ENCODE data around the gene FCN2.

Gene FCN2

DNA sequence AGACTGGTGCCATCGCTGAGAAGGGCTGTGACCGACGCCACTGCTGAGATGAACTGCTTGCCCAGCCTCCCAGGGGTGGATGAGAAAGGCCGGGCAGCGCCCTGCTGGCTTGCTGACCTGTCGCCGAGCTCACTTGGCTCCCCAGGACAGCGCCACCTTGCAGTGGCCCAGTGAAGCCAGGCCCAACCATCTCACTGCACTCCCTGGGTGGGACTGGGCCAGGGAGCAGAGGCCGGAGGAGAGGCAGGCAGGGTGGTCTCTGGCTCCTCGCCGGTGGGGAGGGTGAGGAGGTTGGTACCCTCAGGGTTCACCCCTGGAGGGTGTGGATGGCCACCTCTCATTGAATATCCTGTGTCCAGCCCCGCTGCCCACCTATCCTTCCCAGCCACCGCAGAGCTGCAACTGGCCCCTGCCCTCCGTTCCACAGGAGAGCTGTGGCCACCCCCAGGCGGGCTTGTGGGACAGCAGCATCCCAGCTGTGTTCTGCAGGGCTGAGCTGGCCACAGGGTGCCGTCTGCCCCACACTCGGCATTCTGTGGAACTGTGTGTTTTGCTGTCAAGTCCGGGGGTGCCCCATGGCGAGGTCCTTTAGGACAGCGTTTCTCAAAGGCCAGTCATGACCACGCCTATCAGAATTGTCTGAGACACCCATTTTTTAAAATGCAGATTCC lies 41.0 kb upstream of the FCN2 start:
- DNase-seq (ENCODE audit: low spot score), result no peak

DNA sequence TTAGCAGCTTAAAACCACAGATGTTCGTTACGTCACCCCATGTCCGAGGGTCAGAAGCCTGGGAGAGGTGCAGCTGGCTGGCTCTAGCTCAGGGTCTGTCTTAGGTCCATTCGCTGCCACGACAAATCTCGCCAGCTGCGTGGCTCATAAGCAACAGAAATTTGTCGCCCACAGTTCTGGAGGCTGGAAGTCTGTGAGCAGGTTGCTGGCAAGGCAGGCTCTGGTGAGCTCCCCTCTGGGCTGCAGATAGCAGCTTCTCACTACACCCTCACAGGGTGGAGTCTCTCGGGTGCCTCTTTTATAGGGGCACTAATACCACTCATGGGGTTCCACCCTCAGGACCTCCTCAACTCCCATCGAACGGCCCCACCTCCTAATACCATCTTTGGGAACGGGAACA lies 40.1 kb upstream of the FCN2 start:
- no peak overlapping the region for H2BK12ac ChIP-seq (ENCODE audit: low read length)
- H3K9me3 ChIP-seq (replicated peaks in 1 of 2; ENCODE audit: control insufficient read depth in 2 of 2, insufficient read depth in 1 of 2, low read depth in 1 of 2, low read length in 2 of 2), result no peaks in the 10 kb centered on the region
- peaks cover 3% of the 10 kb centered on the region for H3K79me1 ChIP-seq (ENCODE audit: low read depth, low read length)
- no peak overlapping the region for H3K14ac ChIP-seq (ENCODE audit: low read length)
- no peaks in the 10 kb centered on the region for H3K36me3 ChIP-seq (replicated peaks in 1 of 2; ENCODE audit: control insufficient read depth in 2 of 2, insufficient read depth in 2 of 2, low read length in 2 of 2)
- H2BK15ac ChIP-seq (ENCODE audit: low read length), result no peak overlapping the region
- H3K4ac ChIP-seq (ENCODE audit: low read length), result no peak overlapping the region
- H2BK120ac ChIP-seq (ENCODE audit: low read depth, low read length), result no peak overlapping the region
- peaks cover 0 to 5% of the 10 kb centered on the region in 2 donors for H3K4me1 ChIP-seq (ENCODE audit: control insufficient read depth in 2 of 2, insufficient read depth in 1 of 2, low read depth in 1 of 2, low read length in 2 of 2)
- no peak overlapping the region for H3K9ac ChIP-seq (ENCODE audit: low read depth, low read length, poor library complexity)
- no peak for DNase-seq (ENCODE audit: low spot score)
- H3K27me3 ChIP-seq (ENCODE audit: control insufficient read depth in 3 of 3, insufficient read depth in 3 of 3, low read depth in 1 of 3, low read length in 3 of 3), result peaks cover 0 to 4% (median 0%) of the 10 kb centered on the region in 3 experiments
- no peak overlapping the region for H3K23ac ChIP-seq (ENCODE audit: low read depth, low read length, poor library complexity)
- H4K8ac ChIP-seq (ENCODE audit: low read depth, low read length), result no peak overlapping the region
- no peak overlapping the region for H2BK5ac ChIP-seq (ENCODE audit: low read length)
- no peak overlapping the region for H3K27ac ChIP-seq (replicated peaks; ENCODE audit: low read length)
- H3K4me2 ChIP-seq (ENCODE audit: insufficient read depth, low read length, poor library complexity, severe bottlenecking), result no peak overlapping the region
- WGBS, 2 donors (ENCODE audit: extremely low coverage in 2 of 2, insufficient read length in 2 of 2, insufficient replicate concordance in 1 of 2), result no CpG with 5 or more reads among the region's 12 CpGs
- no peak overlapping the region for H3K18ac ChIP-seq (ENCODE audit: low read length)
- H4K91ac ChIP-seq (ENCODE audit: low read depth, low read length, poor library complexity), result no peak overlapping the region
- H2AK5ac ChIP-seq (ENCODE audit: low read depth, low read length), result peak overlapping the region; percentile 37
- no peak overlapping the region for H3K4me3 ChIP-seq (ENCODE audit: low read length in 2 of 2)
- no peak overlapping the region for H2AFZ ChIP-seq (ENCODE audit: low read length)

More for the DNA sequence above, 41.0 kb upstream of the FCN2 start:
- peak overlapping the region; percentile 70 for H2AK5ac ChIP-seq (ENCODE audit: low read depth, low read length)
- H3K9me3 ChIP-seq (replicated peaks in 1 of 2; ENCODE audit: control insufficient read depth in 2 of 2, insufficient read depth in 1 of 2, low read depth in 1 of 2, low read length in 2 of 2), result no peaks in the 10 kb centered on the region
- peak overlapping the region; percentile 99 for H2BK120ac ChIP-seq (ENCODE audit: low read depth, low read length)
- no peak overlapping the region for H3K27ac ChIP-seq (replicated peaks; ENCODE audit: low read length)
- H3K4me1 ChIP-seq (ENCODE audit: control insufficient read depth in 2 of 2, insufficient read depth in 1 of 2, low read depth in 1 of 2, low read length in 2 of 2), result peaks cover 0 to 5% of the 10 kb centered on the region in 2 donors
- H3K27me3 ChIP-seq (ENCODE audit: control insufficient read depth in 3 of 3, insufficient read depth in 3 of 3, low read depth in 1 of 3, low read length in 3 of 3), result peaks cover 0 to 4% (median 0%) of the 10 kb centered on the region in 3 experiments
- no peak overlapping the region for H3K4me2 ChIP-seq (ENCODE audit: insufficient read depth, low read length, poor library complexity, severe bottlenecking)
- peak overlapping the region; percentile 82 for H4K8ac ChIP-seq (ENCODE audit: low read depth, low read length)
- H3K14ac ChIP-seq (ENCODE audit: low read length), result no peak overlapping the region
- H2BK15ac ChIP-seq (ENCODE audit: low read length), result no peak overlapping the region
- peaks cover 3% of the 10 kb centered on the region for H3K79me1 ChIP-seq (ENCODE audit: low read depth, low read length)
- H3K23ac ChIP-seq (ENCODE audit: low read depth, low read length, poor library complexity), result peak overlapping the region; percentile 89
- H3K36me3 ChIP-seq (replicated peaks in 1 of 2; ENCODE audit: control insufficient read depth in 2 of 2, insufficient read depth in 2 of 2, low read length in 2 of 2), result no peaks in the 10 kb centered on the region
- H4K91ac ChIP-seq (ENCODE audit: low read depth, low read length, poor library complexity), result peak overlapping the region; percentile 94
- H3K9ac ChIP-seq (ENCODE audit: low read depth, low read length, poor library complexity), result peak overlapping the region; percentile 44
- peak overlapping the region; percentile 41 for H2BK12ac ChIP-seq (ENCODE audit: low read length)
- peak overlapping the region; percentile 89 for H3K4ac ChIP-seq (ENCODE audit: low read length)
- peak overlapping the region; percentile 85 for H3K18ac ChIP-seq (ENCODE audit: low read length)
- no CpG with 5 or more reads among the region's 21 CpGs for WGBS, 2 donors (ENCODE audit: extremely low coverage in 2 of 2, insufficient read length in 2 of 2, insufficient replicate concordance in 1 of 2)
- H2BK5ac ChIP-seq (ENCODE audit: low read length), result no peak overlapping the region
- no peak overlapping the region for H2AFZ ChIP-seq (ENCODE audit: low read length)
- no peak overlapping the region for H3K4me3 ChIP-seq (ENCODE audit: low read length in 2 of 2)

DNA sequence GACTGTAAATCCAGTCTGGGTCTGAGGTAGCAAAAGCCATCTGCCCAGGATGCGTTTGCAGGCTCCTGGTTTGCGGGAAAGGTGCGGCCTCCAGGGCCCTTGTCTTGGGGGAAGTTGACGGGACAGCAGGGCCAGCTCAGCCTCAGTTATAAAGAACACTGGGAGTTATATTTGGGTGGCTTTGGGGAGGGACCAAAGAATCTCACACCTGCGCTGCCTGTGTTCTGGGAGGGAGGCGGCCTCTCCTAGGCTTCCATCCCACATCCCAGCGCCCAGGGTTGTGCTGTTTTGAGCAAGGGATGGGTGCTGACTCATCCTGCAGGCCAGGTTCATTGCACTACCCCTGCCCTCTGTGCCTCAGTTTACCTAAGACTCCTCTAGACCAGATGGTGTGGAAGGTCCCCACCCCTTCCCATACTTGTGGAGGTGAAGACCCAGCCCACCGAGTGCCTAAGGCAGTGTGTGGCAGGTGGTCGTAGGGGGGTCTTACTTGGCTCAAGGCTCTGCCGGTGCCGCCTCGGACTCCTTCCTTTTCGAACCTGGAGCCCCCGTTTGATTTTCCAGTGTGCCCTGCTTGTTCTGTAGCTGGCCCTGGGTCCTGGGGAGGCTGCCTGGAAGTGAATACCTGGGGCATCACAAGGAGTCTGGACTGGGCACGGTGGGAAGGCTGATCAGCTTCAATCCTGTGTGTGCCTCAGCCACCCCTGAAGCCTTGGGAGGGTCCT lies 39.3 kb upstream of the FCN2 start:
- peak overlapping the region; percentile 73 for H3K23ac ChIP-seq (ENCODE audit: low read depth, low read length, poor library complexity)
- peaks cover 0 to 4% (median 0%) of the 10 kb centered on the region in 3 experiments for H3K27me3 ChIP-seq (ENCODE audit: control insufficient read depth in 3 of 3, insufficient read depth in 3 of 3, low read depth in 1 of 3, low read length in 3 of 3)
- no CpG with 5 or more reads among the region's 15 CpGs for WGBS, 2 donors (ENCODE audit: extremely low coverage in 2 of 2, insufficient read length in 2 of 2, insufficient replicate concordance in 1 of 2)
- H2BK12ac ChIP-seq (ENCODE audit: low read length), result peak overlapping the region; percentile 41
- H3K14ac ChIP-seq (ENCODE audit: low read length), result peak overlapping the region; percentile 21
- no peak for DNase-seq (ENCODE audit: low spot score)
- H3K9me3 ChIP-seq (replicated peaks in 1 of 2; ENCODE audit: control insufficient read depth in 2 of 2, insufficient read depth in 1 of 2, low read depth in 1 of 2, low read length in 2 of 2), result no peaks in the 10 kb centered on the region
- no peak overlapping the region for H3K9ac ChIP-seq (ENCODE audit: low read depth, low read length, poor library complexity)
- no peak overlapping the region for H4K91ac ChIP-seq (ENCODE audit: low read depth, low read length, poor library complexity)
- peak overlapping the region; percentile 95 for H2AK5ac ChIP-seq (ENCODE audit: low read depth, low read length)
- H3K4me2 ChIP-seq (ENCODE audit: insufficient read depth, low read length, poor library complexity, severe bottlenecking), result no peak overlapping the region
- no peak overlapping the region for H3K4me3 ChIP-seq (ENCODE audit: low read length in 2 of 2)
- no peak overlapping the region for H4K8ac ChIP-seq (ENCODE audit: low read depth, low read length)
- H3K27ac ChIP-seq (replicated peaks; ENCODE audit: low read length), result no peak overlapping the region
- no peak overlapping the region for H3K4ac ChIP-seq (ENCODE audit: low read length)
- H2AFZ ChIP-seq (ENCODE audit: low read length), result no peak overlapping the region
- no peak overlapping the region for H2BK15ac ChIP-seq (ENCODE audit: low read length)
- no peak overlapping the region for H2BK120ac ChIP-seq (ENCODE audit: low read depth, low read length)
- H3K79me1 ChIP-seq (ENCODE audit: low read depth, low read length), result peaks cover 3% of the 10 kb centered on the region
- H3K18ac ChIP-seq (ENCODE audit: low read length), result peak overlapping the region; percentile 71
- H3K4me1 ChIP-seq (ENCODE audit: control insufficient read depth in 2 of 2, insufficient read depth in 1 of 2, low read depth in 1 of 2, low read length in 2 of 2), result peaks cover 0 to 4% of the 10 kb centered on the region in 2 donors
- H2BK5ac ChIP-seq (ENCODE audit: low read length), result peak overlapping the region; percentile 93
- no peaks in the 10 kb centered on the region for H3K36me3 ChIP-seq (replicated peaks in 1 of 2; ENCODE audit: control insufficient read depth in 2 of 2, insufficient read depth in 2 of 2, low read length in 2 of 2)

DNA sequence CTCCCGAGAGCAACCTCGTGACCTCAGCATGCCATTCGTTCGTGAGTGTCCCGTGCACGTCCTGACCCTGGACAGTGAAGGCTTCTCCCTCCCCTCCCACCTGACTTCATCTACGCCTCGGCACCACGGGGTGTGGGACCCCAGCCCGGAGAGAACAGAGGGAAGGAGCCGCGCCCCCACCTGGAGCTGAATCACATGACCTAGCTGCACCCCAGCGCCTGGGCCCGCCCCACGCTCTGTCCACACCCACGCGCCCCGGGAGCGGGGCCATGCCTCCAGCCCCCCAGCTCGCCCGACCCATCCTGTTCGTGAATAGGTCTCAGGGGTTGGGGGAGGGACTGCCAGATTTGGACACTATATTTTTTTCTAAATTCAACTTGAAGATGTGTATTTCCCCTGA lies 38.3 kb upstream of the FCN2 start:
- peaks cover 0 to 4% (median 0%) of the 10 kb centered on the region in 3 experiments for H3K27me3 ChIP-seq (ENCODE audit: control insufficient read depth in 3 of 3, insufficient read depth in 3 of 3, low read depth in 1 of 3, low read length in 3 of 3)
- no peak overlapping the region for H2BK12ac ChIP-seq (ENCODE audit: low read length)
- H3K36me3 ChIP-seq (replicated peaks in 1 of 2; ENCODE audit: control insufficient read depth in 2 of 2, insufficient read depth in 2 of 2, low read length in 2 of 2), result no peaks in the 10 kb centered on the region
- H3K4me1 ChIP-seq (ENCODE audit: control insufficient read depth in 2 of 2, insufficient read depth in 1 of 2, low read depth in 1 of 2, low read length in 2 of 2), result peaks cover 0 to 4% of the 10 kb centered on the region in 2 donors
- H4K8ac ChIP-seq (ENCODE audit: low read depth, low read length), result no peak overlapping the region
- H3K79me1 ChIP-seq (ENCODE audit: low read depth, low read length), result peaks cover 3% of the 10 kb centered on the region
- H3K18ac ChIP-seq (ENCODE audit: low read length), result peak overlapping the region; percentile 92
- peak overlapping the region; percentile 77 for H3K9ac ChIP-seq (ENCODE audit: low read depth, low read length, poor library complexity)
- H3K4me3 ChIP-seq (ENCODE audit: low read length in 2 of 2), result no peak overlapping the region
- DNase-seq (ENCODE audit: low spot score), result no peak
- no peak overlapping the region for H4K91ac ChIP-seq (ENCODE audit: low read depth, low read length, poor library complexity)
- no peak overlapping the region for H3K23ac ChIP-seq (ENCODE audit: low read depth, low read length, poor library complexity)
- no peak overlapping the region for H3K27ac ChIP-seq (replicated peaks; ENCODE audit: low read length)
- H3K9me3 ChIP-seq (replicated peaks in 1 of 2; ENCODE audit: control insufficient read depth in 2 of 2, insufficient read depth in 1 of 2, low read depth in 1 of 2, low read length in 2 of 2), result peaks cover 0 to 2% of the 10 kb centered on the region in 2 donors
- H2AK5ac ChIP-seq (ENCODE audit: low read depth, low read length), result no peak overlapping the region
- WGBS, 2 donors (ENCODE audit: extremely low coverage in 2 of 2, insufficient read length in 2 of 2, insufficient replicate concordance in 1 of 2), result no CpG with 5 or more reads among the region's 22 CpGs
- no peak overlapping the region for H2AFZ ChIP-seq (ENCODE audit: low read length)
- H3K4me2 ChIP-seq (ENCODE audit: insufficient read depth, low read length, poor library complexity, severe bottlenecking), result no peak overlapping the region
- peak overlapping the region; percentile 71 for H3K14ac ChIP-seq (ENCODE audit: low read length)
- no peak overlapping the region for H2BK120ac ChIP-seq (ENCODE audit: low read depth, low read length)
- H3K4ac ChIP-seq (ENCODE audit: low read length), result no peak overlapping the region
- H2BK5ac ChIP-seq (ENCODE audit: low read length), result no peak overlapping the region
- no peak overlapping the region for H2BK15ac ChIP-seq (ENCODE audit: low read length)
